HG02840 (cell line): ENCODE results near the gene DAGLA.

Experiments used
- ATAC-seq: cut with Tn5 transposase; IDR thresholded peaks from one replicate; pipeline ENCODE4 v1.9.1; 2021; ENCODE audit warnings: mild to moderate bottlenecking, moderate library complexity, moderate number of reproducible peaks; ENCODE audit not compliant: unreplicated experiment, low FRiP score

DAGLA gene

GRCh38 chr11:61761440-61762222, 81.4 kb downstream of the DAGLA start:
- ATAC-seq, result no peak

DNA sequence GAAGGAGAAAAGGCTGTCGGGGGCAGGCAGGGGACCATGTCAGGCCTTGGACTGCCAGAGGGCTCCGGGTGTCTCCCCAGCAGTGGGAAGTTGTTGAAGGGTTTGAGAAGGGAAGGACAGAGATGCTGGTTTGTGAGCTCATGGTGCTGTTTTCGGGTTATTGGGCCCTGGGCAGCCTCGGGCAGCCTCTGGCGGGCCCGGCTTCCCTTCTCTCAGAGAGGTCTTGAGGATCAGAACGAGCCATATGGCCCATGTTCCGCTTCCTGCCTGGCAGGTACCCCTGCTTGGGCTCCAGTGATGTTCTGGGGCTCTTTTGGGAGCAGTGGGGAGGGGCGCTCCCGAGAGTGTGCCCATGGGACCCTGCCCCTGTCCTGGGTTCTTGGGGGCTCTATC, 82.0 kb downstream of the DAGLA start:
- no peak for ATAC-seq

DNA sequence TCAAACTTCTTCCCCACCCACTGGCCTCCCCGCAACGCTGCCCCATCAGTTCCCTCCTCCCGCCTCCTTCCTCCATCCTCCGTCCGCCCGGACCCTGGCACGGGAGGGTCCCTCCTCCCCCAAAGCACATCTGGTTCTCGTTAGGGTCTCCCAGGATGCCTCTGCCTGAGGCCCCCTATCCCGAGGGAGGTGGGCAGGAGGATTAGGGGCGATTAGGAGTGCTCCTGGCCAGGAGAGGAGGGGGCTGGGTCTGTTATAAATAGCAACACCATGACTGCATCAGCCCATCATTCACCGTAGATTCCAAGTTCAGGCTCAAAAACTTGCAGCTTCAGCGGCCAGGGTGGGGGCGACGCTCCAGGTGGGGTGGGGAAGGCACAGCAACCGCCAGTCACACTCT, 82.6 kb downstream of the DAGLA start:
- ATAC-seq, result no peak

GRCh38 chr11:61763930-61764605, 83.9 kb downstream of the DAGLA start:
- no peak for ATAC-seq

DNA sequence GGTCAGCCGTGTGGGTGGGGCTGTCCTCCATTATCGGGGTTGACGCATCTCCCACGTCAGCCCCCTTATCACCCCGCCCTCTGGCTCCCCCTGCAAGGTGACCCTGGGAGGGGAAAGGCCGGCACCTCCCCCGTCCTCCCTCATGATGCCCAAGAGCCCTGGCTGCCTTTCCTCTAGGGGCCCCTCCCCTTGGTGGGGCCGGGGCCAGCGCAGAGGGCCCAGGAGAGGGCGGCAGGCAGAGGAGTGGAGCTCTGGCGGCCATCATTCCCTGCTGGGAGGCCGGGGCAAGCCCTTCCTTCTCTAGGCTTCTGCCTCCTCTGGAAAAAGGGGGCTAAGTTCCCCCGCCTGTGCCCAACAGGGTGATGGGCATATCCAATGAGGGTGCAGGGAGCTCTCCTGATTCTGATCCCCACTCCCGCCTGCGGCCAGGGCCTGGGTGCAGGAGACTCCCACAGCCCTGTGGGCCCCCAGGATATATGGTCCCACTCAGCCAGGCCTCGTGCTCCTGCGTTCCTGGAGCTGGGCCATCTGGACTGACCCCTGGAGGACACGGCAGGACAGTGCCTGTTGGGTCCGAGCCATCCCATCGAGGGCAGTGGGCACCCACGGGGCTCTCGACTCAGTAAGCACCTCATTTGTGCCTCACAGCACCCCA, 84.5 kb downstream of the DAGLA start:
- no peak for ATAC-seq

GRCh38 chr11:61765550-61766253, 85.5 kb downstream of the DAGLA start:
- no peak for ATAC-seq

DNA sequence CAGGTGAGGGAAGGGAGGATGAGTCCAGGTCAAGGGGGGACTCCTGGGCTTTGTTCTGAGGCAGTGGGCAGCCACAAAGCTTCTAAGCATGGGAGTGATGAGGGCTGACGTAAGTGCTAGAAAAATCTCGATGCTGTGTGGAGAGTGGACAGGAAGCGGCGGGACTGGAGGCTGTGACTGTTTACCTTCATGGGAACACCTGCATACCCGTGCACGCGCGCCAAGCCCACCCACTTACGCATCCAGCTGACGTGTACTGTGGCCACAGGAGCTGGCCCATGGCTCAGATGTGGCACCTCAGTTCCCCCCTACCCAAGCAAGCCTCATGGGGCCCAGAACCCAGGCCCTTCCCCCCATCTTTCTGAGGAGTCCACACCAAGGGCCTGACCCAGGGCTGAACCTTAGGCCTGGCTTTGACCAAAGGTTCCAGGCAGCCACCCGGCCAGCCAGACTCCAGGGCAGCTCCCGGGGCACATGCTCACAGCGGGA, 86.2 kb downstream of the DAGLA start:
- ATAC-seq, result no peak

- no peak for ATAC-seq
Observed at GRCh38 chr11:61768376-61769076, 88.3 kb downstream of the DAGLA start.

GRCh38 chr11:61769169-61769920, 89.2 kb downstream of the DAGLA start:
- ATAC-seq, result no peak

DNA sequence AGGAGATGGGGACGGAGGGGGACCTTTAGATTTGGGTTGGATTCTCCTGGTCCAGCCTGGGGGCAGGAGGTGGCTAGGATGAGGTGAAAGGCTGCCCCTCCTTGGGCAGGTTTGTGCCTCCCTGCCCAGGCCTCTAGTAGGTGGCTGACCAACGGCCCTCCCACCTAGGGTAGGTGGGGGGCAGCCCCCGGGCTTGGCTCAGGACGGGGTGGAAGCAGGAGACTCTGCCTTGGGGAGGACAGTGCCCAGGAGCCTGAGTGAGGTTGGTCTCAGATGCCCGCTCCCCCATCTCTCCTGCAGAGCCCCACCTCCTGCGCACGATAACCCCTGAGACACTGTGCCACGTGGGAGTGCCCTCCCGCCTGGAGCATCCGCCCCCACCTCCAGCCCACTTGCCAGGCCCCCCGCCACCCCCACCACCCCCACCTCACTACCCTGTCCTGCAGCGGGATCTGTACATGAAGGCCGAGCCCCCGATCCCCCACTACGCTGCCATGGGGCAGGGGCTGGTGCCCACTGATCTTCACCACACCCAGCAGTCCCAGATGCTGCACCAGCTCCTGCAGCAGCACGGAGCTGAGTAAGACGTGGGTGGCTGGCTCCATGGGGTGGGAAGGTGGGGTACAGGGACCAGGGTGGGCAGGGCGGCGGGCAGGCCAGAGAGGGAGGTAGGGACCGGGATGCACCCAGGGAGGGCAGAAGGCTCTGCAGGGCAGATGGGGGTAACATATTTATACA, 89.9 kb downstream of the DAGLA start:
- no peak for ATAC-seq

DNA sequence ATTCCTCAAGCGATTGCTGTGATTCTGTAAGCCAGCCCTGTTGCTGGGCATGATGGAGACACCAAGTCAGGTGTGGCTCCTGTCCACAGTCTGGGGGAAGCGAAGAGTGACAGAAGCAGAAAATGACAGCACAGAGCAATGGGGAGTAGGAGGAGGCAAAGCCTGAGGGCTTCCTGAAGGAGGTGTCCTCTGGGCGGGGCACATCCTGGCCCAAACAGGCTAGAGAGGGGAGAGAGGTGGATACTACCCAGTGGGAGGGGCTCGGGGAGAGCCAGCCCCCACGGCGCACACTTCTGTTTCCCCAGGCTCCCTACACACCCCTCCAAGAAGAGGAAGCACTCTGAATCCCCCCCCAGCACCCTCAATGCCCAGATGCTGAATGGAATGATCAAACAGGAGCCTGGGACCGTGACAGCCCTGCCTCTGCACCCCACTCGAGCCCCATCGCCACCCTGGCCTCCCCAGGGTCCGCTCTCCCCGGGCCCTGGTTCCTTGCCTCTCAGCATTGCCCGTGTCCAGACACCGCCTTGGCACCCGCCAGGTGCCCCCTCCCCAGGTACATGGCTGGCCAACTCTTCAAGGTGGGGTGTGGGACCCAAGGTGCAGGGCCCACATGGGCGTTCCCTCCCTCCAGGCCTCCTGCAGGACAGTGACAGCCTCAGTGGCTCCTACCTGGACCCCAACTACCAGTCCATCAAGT, 91.2 kb downstream of the DAGLA start:
- no peak for ATAC-seq

- no peak for ATAC-seq
Observed at GRCh38 chr11:61771985-61772455, 91.8 kb downstream of the DAGLA start.

DNA sequence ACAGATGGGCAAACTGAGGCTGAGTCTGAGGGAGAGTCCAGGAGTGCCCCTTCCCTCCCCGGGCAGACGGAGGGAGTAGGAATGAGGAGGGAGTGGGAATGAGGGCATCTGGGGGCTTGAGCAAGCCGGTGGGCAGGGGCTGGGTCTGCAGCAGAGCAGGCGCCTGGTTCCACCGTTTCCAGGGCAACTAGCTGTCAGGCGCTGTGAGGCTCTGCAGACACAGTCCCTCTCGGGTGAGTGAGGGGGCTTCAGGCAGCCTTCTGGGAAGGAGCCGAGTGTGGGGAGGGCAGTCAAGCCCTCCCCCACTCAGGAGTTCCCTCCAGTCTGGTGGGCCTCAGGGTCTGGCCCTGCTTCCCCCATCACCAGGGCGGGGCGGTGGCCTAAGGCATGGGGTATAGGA, 93.2 kb downstream of the DAGLA start:
- ATAC-seq, result no peak

GRCh38 chr11:61773809-61774208, 93.6 kb downstream of the DAGLA start:
- no peak for ATAC-seq

DNA sequence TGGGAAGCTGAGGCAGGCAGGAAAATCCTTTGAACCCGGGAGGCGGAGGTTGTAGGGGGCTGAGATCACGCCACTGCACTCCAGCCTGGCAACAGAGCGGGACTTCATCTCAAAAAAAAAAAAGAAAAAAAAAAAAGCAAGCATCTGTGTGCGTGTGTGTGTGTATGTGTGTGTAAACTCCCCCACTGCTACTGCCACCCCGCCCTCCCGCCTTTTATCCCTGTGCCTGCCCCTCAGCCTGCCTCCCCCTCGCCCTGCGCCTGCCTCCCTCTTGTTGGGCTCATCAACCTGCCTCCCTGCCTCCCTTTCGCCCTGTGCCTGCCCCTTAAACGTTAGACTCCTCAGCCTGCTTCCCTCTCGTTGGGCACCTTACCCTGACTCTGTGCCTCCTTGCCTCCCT, 94.2 kb downstream of the DAGLA start:
- no peak for ATAC-seq

- no peak for ATAC-seq
Observed at GRCh38 chr11:61775106-61775505, 94.9 kb downstream of the DAGLA start.

DNA sequence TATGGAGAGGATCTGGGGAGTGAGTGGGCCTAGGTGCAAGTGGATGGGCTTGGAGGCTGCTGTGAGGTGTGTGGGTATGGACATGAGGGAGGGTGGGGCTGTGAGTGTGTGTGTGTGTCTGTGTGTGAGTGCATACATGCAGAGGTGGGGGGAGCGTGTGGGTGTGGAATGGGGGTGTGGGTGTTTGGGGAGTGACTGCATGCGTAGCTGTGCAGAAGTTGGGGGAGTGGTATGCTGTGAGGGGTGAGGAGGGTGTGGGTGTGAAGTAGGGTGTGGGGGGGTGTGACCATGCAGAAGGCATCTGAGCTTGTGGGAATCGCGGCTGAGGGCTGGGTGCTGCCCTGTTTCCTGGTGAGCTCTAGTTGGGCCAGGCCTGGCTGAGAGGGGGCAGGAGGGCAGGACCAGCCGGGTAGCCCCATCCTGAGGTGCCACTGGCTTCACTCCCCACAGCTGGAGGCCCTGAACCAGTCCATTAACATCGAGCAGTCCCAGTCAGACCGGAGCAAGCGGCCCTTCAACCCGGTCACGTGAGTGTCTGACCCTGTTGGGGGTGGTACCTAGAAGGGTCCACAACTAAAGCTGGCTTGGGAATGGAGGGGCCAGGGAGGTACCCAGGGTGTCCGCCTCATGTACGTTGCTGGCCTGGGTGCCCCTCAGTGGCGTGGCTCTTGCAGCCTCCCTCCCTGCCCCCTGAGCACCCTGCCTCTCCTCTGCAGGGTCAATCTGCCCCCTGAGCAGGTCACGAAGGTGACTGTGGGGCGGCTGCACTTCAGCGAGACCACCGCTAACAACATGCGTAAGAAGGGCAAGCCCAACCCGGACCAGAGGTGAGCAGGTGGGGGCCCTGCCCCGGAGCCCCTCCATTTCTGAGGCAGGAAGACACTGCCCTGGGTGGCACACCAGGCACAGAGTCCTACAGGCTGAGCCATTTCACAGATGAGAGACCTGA, 95.7 kb downstream of the DAGLA start:
- ATAC-seq, result no peak
